Endothelial cell of umbilical vein (primary cell): ENCODE data around the gene GPR26. TPM values are rescaled to one million over a fixed set of nuclear protein-coding genes. Genes with fewer than 3 reads are reported as not detected.

Experiments used
- BruUV-seq: library from RNA; stranded (reverse); fragments of 400-500 nt; replicated peaks from 2 replicates; lab custom pipeline; 2021; lab: Mats Ljungman, UMichigan
- CTCF ChIA-PET: fragments of 300-600, 350-600 bp; sonication (Branson Sonifier 250); formaldehyde crosslinking; loops from one replicate; lab custom pipeline; 2021; ENCODE audit warnings: antibody characterized with exemption, inconsistent platforms; lab: Charles Lee
- POLR2A ChIA-PET: fragments of 300-600, 350-600 bp; sonication (Branson Sonifier 250); formaldehyde crosslinking; loops from one replicate; lab custom pipeline; 2021; ENCODE audit warnings: antibody characterized with exemption, inconsistent platforms; lab: Charles Lee
- DNase-seq: peaks from one replicate; pipeline ENCODE4 v3.0.0-alpha.2; 2011; ENCODE audit warnings: low read depth, low spot score
- FAIRE-seq: peaks from 2 replicates; lab custom pipeline; 2011; peaks lifted over from hg19 to GRCh38; lab: Jason Lieb, UNC
- H2AFZ ChIP-seq: 2 replicates; pipeline ENCODE4 v1.6.0; 2012; ENCODE audit warnings: low read depth, low read length, control low read depth, inconsistent platforms
- H3K27ac ChIP-seq: 2 replicates; pipeline ENCODE4 v1.5.1; 2011; ENCODE audit warnings: low read depth, mild to moderate bottlenecking, control low read depth, low read length, moderate library complexity; ENCODE audit not compliant: insufficient read depth
- H3K27me3 ChIP-seq, 2 experiments: 2 replicates each; pipeline versions ENCODE4 v1.6.0 to v1.6.1; 2011; ENCODE audit warnings: low read length in 2 of 2, mixed read lengths in 1 of 2; ENCODE audit not compliant: control insufficient read depth in 2 of 2, insufficient read depth in 2 of 2
- H3K36me3 ChIP-seq, 2 experiments: 2 replicates in 1 of 2; 3 replicates in 1 of 2; pipeline ENCODE4 v1.5.1; 2011; ENCODE audit warnings: low read length in 2 of 2, mild to moderate bottlenecking in 1 of 2, moderate library complexity in 1 of 2; ENCODE audit not compliant: control insufficient read depth in 2 of 2, insufficient read depth in 2 of 2; ENCODE audit errors: extremely low read depth in 1 of 2
- H3K4me1 ChIP-seq: 3 replicates; pipeline ENCODE4 v1.5.1; 2011; ENCODE audit warnings: mild to moderate bottlenecking, low read length; ENCODE audit not compliant: control insufficient read depth, insufficient read depth; ENCODE audit errors: extremely low read depth
- H3K4me2 ChIP-seq: 2 replicates; pipeline ENCODE4 v1.6.1; 2011; ENCODE audit warnings: low read length, control low read depth, mixed read lengths; ENCODE audit not compliant: insufficient read depth
- H3K4me3 ChIP-seq, 3 experiments: fragments of 200-600 bp in 1 of 3; sonication (generic), shearing (Covaris generic) in 1 of 3; replicated peaks in 1 of 3; 2 replicates each; pipeline ENCODE4 v1.5.1; 2011 to 2016; ENCODE audit warnings: control low read depth in 3 of 3, low read length in 3 of 3, mild to moderate bottlenecking in 2 of 3, inconsistent platforms in 1 of 3, low read depth in 1 of 3, moderate library complexity in 1 of 3; ENCODE audit not compliant: insufficient read depth in 1 of 3
- H3K79me2 ChIP-seq: 2 replicates; pipeline ENCODE4 v1.6.0; 2012; ENCODE audit warnings: low read length, inconsistent platforms; ENCODE audit not compliant: control insufficient read depth, insufficient read depth
- H3K9ac ChIP-seq: replicated peaks from 2 replicates; pipeline ENCODE3; 2011; ENCODE audit warnings: low read length, control low read depth; ENCODE audit not compliant: insufficient read depth; ENCODE audit errors: extremely low read depth
- H3K9me1 ChIP-seq: replicated peaks from 3 replicates; pipeline ENCODE4 v1.6.0; 2011; ENCODE audit warnings: mild to moderate bottlenecking, low read length; ENCODE audit not compliant: control insufficient read depth, insufficient read depth; ENCODE audit errors: extremely low read depth
- H3K9me3 ChIP-seq: replicated peaks from 2 replicates; pipeline ENCODE4 v1.5.1; 2012; ENCODE audit warnings: low read length, inconsistent platforms; ENCODE audit not compliant: control insufficient read depth, insufficient read depth
- H4K20me1 ChIP-seq: replicated peaks from 2 replicates; pipeline ENCODE3; 2011; ENCODE audit warnings: mild to moderate bottlenecking, low read length; ENCODE audit not compliant: control insufficient read depth, insufficient read depth; ENCODE audit errors: extremely low read depth
- CTCF ChIP-seq, 2 donors: IDR thresholded peaks; 1 replicate in 1 of 2; 2 replicates in 1 of 2; pipeline ENCODE4 v1.5.1; 2011; ENCODE audit warnings: low read length in 2 of 2, mild to moderate bottlenecking in 2 of 2, moderate library complexity in 2 of 2, control low read depth in 1 of 2, inconsistent platforms in 1 of 2, low read depth in 1 of 2; ENCODE audit not compliant: insufficient read depth in 1 of 2; ENCODE audit errors: extremely low read depth in 1 of 2
- EZH2 ChIP-seq: IDR thresholded peaks from 2 replicates; pipeline ENCODE4 v1.6.1; 2012; ENCODE audit warnings: borderline replicate concordance, low read depth, mild to moderate bottlenecking, moderate library complexity, low read length, inconsistent platforms; ENCODE audit not compliant: severe bottlenecking
- FOS ChIP-seq: IDR thresholded peaks from 2 replicates; pipeline ENCODE4 v1.6.1; 2011; ENCODE audit warnings: mild to moderate bottlenecking, low read length, moderate library complexity, borderline replicate concordance; ENCODE audit not compliant: insufficient read depth
- GATA2 ChIP-seq: IDR thresholded peaks from 2 replicates; pipeline ENCODE4 v1.7.0; 2011; ENCODE audit warnings: low read depth, mild to moderate bottlenecking, moderate library complexity, mixed read lengths, low read length; ENCODE audit not compliant: insufficient read length, insufficient read depth
- JUN ChIP-seq: IDR thresholded peaks from 2 replicates; pipeline ENCODE4 v1.6.1; 2011; ENCODE audit warnings: borderline replicate concordance, low read depth; ENCODE audit not compliant: insufficient read length, insufficient read depth
- MAX ChIP-seq: IDR thresholded peaks from 2 replicates; pipeline ENCODE4 v1.6.1; 2011; ENCODE audit not compliant: insufficient read depth, insufficient read length
- MYC ChIP-seq: IDR thresholded peaks from one replicate; pipeline ENCODE4 v1.6.1; 2011; ENCODE audit warnings: mild to moderate bottlenecking, low read depth, low read length
- POLR2A ChIP-seq: IDR thresholded peaks from 2 replicates; pipeline ENCODE4 v1.6.1; 2012; ENCODE audit warnings: low read depth, mild to moderate bottlenecking, control low read depth, low read length
- POLR2AphosphoS5 ChIP-seq: IDR thresholded peaks from 2 replicates; pipeline ENCODE4 v1.6.1; 2012; ENCODE audit warnings: low read depth, mild to moderate bottlenecking, control low read depth, low read length, moderate library complexity; ENCODE audit not compliant: insufficient read depth
- dilution Hi-C: fragments of 300-500 bp; cut with MboI; formaldehyde crosslinking; loops from one replicate; pipeline ENCODE4 v1.15.0; 2019; ENCODE audit warnings: low sequenced_read_pairs; ENCODE audit not compliant: extremely low pct_ligation_motif_present
- intact Hi-C: fragments of 100-400 bp; cut with micrococcal nuclease; formaldehyde crosslinking; loops from one replicate; pipeline ENCODE4 v1.10.0; 2022
- polyA plus RNA-seq, 4 experiments: library from polyadenylated mRNA; depleted of rRNA in 3 of 4; stranded (reverse) in 3 of 4; unstranded in 1 of 4; fragments of >200 nt; gene quantifications; 2 replicates each; pipeline versions ENCODE4 v1.2.1 to v1.2.3, GENCODE V29; 2011 to 2012; ENCODE audit warnings: missing spikeins in 1 of 4
- total RNA-seq: library from RNA; stranded (reverse); gene quantifications from 2 replicates; pipeline ENCODE4 v1.2.3, GENCODE V29; 2021

The GPR26 gene
- total and polyA plus RNA-seq, 2 donors (not counting 3 experiments of a cell fraction or from before 2014, with no cell fraction given): not detected

GRCh38 chr10:123687758-123688157, 21.6 kb downstream of the GPR26 start:
- CTCF ChIA-PET: interaction anchor here (0.5 to 1.0 kb wide), 2 partner anchors 31 to 280 kb away, joined by 3 read pairs; no protein-coding TSS in a partner anchor
- dilution Hi-C loops (no loop called here), intact Hi-C loops (loop anchor here (5.0 kb wide), 1 partner anchor 280 kb away; no protein-coding TSS in a partner anchor)
- no peak for TF ChIP-seq POLR2A
- no peak for TF ChIP-seq CTCF (IDR thresholded peaks at IDR 0.05; ENCODE audit: extremely low read depth in 1 of 2, insufficient read depth in 1 of 2, low read depth in 1 of 2, low read length in 2 of 2)
- TF ChIP-seq MAX: no peak
- no peak for TF ChIP-seq POLR2AphosphoS5
- no peak for TF ChIP-seq MYC
- TF ChIP-seq JUN: no peak
- no peak for TF ChIP-seq GATA2
- TF ChIP-seq FOS: no peak
- TF ChIP-seq EZH2: no peak
- Histone ChIP-seq H2AFZ (no peak overlapping the region), H4K20me1 (no peaks in the 10 kb centered on the region), H3K9ac (no peak overlapping the region), H3K4me2 (no peak overlapping the region), H3K36me3 (no peaks in the 10 kb centered on the region), H3K27me3 (no peaks in the 10 kb centered on the region), H3K79me2 (no peaks in the 10 kb centered on the region), H3K9me1 (no peaks in the 10 kb centered on the region), H3K27ac (no peak overlapping the region), H3K9me3 (no peaks in the 10 kb centered on the region), H3K4me1 (no peaks in the 10 kb centered on the region), H3K4me3 (no peak overlapping the region)
- no TSS peak for BruUV-seq
- FAIRE-seq (no peak), DNase-seq (no peak)
- POLR2A ChIA-PET: no interaction called here
